ENCODE measurements around the gene MPHOSPH6.
"Not testable (repeated sequence)": the region's sequence is repeated elsewhere in the genome, so short reads cannot be mapped to it uniquely, and the experiment has no call there.

MPHOSPH6 gene

DNA sequence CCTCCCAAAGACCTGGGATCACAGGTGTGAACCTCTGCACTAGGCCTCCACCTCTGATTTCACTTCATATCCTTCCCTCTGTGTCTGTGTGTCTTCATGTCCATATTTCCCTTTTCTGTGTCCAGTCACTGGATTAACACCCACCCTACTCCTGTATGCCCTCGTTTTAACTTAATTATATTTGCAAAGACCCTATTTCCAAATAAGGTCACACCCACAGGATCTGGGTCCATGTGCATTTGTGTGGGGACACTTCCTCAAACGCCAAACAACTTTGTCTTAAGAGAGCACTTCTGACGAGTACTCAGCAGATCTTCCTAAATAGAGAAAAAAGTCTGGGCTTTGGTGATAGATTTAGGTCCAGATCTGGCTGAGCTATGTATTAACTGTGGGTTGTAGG lies 56.3 kb downstream of the MPHOSPH6 start:
- no peak for DNase-seq

DNA sequence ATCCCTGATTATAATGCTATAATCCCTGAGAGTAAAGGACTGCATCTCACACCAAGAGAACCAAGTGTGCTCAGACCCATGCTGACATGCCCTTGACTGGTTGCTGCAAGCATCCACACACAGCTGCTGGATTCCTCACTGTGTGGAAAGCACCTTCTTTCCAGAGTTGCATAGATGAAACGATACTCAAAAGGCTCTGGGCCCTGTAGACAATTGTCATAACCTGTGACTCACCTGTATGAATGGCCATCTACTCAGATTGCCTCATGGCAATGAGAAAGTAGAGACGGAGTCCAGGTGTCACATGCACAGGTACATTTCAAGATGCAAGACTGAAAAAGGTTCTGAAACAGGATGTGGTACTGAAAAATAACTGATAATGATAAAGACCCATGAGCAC lies 58.1 kb downstream of the MPHOSPH6 start:
- DNase-seq: no peak

DNA sequence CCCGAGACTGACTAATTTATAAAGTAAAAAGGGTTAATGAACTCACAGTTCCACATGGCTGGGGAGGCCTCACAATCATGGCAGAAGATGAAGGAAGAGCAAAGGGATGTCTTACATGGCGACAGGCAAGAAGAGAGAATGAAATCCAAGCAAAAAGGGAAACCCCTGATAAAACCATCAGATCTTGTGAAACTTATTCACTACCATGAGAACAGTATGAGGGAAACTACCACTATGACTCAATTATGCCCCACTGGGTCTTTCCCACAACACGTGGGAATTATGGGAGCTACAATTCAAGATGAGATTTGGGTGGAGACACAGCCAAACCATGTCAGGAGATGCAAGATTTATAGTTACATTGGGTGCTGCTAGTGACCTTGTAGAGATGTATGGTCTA lies 60.8 kb downstream of the MPHOSPH6 start:
- not testable (repeated sequence) for DNase-seq

DNA sequence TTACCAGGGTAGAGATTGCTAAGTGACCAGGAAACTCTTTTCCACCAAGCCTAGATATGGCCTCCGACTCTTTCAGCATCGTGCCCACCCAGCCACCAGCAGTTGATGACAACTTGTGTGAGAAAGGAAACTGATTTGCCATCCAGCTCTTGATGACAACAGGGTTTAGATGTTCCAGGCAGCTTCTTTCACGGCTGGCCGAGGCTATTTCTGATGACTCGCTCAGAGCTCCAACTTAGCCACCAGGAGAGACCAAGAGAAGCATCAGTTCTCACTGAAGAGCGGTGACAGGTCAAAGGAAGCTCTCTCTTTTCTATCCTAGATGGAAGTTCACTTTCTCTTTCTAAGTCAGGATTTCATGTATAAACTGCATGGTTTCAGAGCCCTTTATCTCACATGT lies 61.2 kb downstream of the MPHOSPH6 start:
- no peak for DNase-seq

DNA sequence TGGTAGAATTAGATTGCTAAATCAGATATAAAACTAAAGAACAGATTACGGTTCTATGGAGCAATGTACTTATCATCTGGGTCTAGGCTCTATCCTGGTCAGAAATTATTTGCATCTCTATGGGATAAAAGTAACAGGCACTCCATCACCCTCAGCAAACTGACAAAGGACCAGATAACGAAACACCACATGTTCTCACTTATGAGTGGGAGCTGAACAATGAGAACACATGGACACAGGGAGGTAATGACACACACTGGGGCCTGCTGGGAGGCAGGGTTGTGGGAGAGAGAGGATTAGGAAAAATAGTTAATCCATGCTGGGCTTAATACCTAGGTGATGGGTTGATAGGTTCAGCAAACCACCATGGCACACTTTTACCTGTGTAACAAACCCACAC lies 61.9 kb downstream of the MPHOSPH6 start:
- no peak for DNase-seq

DNA sequence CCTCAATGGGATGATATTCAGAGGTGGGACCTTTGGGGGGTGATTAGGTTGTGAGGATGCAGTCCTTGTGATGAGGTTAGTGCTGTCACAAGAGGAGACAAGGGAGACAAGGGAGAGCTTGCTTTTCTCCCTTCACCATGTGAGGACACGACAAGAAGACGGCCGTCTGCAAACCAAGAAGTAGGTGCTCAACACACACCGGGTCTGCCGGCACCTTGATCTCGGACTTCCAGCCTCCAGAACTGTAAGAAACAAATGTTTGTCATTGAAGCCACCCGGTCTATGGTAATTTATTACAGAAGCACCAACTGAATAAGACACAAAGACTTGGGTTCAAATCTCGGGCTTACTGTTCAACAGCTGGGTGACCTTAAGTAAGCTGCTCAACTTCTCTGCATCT lies 64.9 kb downstream of the MPHOSPH6 start:
- DNase-seq: no peak

All from NCI-H2029 (cell line).